GM18861 (cell line): ENCODE results near the gene FRMD7.
"Not testable (repeated sequence)": the region's sequence is repeated elsewhere in the genome, so short reads cannot be mapped to it uniquely, and the experiment has no call there.

Experiments used
- ATAC-seq: cut with Tn5 transposase; IDR thresholded peaks from one replicate; pipeline ENCODE4 v1.9.1; 2021; ENCODE audit not compliant: unreplicated experiment

FRMD7 gene

DNA sequence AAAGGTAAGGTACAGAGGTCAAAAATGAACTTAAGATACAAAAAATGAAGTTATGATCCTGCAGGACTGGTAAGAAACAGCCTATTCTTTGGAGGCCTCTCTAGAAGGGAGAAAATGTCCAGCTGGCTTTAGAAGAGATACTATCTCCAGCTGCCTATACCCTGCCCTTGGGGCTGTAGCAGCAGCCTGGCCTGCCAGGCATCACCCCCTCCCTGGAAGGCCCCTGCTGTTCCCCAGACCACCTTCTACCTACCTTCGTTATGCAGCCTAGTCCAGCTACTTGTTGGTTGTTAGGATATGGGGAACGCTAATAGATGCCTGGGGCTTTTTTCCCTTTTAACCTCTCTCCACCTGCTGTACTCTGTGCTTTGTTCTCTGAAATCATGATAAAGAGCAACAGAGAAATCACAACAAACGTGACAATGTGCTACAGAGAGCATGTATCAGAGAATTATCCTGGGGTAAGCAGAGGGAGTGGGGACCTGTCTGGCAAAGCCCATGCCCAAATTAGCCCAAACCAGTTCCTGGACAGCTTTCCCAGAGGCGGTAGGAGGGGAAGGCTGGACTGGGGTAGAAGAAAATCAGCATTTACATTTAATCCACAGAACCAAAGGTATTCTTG, 34.5 kb downstream of the FRMD7 start:
- ATAC-seq: no peak

GRCh38 chrX:132092439-132093065, 35.3 kb downstream of the FRMD7 start:
- peak; percentile 96 for ATAC-seq

GRCh38 chrX:132090403-132091159, 37.2 kb downstream of the FRMD7 start:
- no peak for ATAC-seq

- ATAC-seq: no peak
These were observed 39.0 kb downstream of the FRMD7 start for GRCh38 chrX:132088864-132089263.

DNA sequence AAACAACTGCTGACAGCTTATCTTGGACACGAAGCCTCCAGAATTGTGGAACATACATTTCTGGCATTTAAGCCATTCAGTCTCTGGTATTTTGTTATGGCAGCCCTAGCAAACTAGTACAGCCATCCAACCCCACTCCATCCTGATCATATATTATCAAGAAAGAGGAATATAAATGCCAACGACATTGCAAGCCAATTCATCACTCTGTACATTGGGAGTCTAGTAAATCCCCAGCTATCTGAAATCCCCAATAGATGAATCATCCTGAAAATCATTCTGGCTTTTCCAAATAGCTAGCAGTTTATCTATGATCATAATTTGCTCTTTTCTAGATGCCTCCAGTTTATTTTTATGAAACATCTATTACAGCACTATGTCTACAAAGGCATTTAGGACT, 41.1 kb downstream of the FRMD7 start:
- ATAC-seq: no peak

- ATAC-seq: no peak
These were observed 42.0 kb downstream of the FRMD7 start for GRCh38 chrX:132085786-132086185.

DNA sequence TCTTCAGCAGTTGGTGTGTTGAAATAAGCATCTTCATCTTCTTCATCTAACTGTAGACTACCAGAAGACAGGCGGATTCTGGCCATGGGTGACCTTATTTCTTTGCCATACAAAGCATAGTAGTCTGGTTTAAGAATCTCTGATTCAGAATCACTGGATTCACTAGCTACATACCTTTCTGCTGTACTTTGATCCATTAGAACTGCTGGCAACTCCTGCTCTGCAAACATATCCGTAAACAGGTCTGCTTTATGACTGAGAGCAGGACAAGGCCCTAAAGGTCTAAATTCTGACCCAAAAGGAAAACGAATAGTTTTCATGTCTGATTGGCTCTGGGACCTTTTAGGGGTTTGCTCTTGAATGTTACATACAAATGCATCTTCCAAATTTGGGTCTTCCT, 49.9 kb downstream of the FRMD7 start:
- no peak for ATAC-seq

GRCh38 chrX:132077414-132077813, 50.4 kb downstream of the FRMD7 start:
- no peak for ATAC-seq

GRCh38 chrX:132071254-132071653, 56.6 kb downstream of the FRMD7 start:
- ATAC-seq: no peak

- no peak for ATAC-seq
These were observed 59.4 kb downstream of the FRMD7 start for GRCh38 chrX:132068405-132068804.

DNA sequence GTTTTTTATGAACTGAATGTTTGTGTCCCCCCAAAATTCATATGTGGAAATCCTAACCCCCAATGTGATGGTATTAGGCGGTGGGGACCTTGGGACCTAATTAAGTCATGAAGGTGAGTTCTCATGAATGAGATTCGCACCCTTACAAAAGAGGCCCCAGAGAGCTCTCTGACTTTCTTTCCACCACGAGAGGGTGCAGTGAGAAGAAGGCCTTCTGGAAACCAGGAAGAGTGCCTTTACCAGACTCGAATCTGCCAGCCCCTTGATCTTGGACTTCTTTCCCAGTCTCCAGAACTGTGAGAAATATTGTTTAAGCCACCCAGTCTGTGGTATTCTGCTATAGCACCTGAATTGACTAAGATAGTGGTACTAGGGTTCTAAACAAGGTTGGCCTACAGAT, 64.0 kb downstream of the FRMD7 start:
- ATAC-seq: no peak

DNA sequence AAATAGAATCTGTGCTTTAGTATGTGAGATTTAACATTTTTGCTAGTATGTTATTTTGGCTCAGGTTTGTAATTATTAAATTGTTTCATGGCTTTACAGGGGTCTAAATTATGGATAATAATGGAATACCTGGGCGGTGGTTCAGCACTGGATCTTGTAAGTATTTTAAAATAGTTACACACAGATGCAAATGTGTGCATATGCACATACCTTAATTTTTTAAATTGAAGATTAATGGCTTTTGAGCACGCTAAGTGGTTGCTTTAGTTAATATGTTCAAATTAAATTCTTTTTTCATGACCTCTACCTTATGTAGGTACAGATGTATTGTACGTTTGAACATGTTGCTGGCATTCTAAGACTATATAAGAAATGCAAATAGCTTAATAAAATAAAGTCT, 64.5 kb downstream of the FRMD7 start:
- no peak for ATAC-seq

GRCh38 chrX:132059973-132060540, 67.8 kb downstream of the FRMD7 start:
- peak; percentile 63 for ATAC-seq

DNA sequence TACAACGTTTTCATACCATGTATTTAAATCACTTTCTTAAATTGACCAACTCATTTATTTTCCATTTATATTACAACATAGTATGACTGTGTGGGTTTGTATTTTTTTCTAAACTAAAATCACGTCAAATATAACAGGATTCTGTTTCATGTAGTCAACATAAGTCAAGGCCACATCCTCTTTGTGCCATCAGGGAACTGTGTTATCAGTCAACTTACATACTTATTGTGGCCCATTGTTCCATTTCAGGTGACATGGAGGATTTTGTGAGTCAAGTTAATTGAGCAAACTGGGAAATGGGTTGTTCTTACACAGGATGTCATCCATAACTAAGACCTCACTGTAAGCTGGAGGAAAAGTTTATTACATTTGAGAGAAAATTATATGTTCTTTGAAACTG, 68.8 kb downstream of the FRMD7 start:
- no peak for ATAC-seq

DNA sequence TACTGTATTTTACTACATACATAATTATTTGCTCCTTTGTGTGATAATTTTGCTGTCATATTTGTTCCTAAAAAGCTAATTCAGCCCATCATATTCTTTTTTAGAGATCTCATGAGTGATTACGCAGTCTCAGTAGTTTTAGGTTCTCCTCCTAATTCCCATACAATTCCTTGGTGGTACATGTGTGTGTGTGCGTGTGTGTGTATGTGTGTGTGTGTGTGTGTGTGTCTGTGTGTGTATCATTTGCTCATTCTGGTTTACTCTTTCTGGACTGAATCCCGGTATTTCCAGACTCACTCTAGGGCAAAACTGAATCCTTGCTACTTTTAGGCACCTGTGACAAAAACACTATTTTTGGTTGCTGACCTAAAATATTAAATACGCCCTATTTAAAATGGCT, 69.8 kb downstream of the FRMD7 start:
- no peak for ATAC-seq

DNA sequence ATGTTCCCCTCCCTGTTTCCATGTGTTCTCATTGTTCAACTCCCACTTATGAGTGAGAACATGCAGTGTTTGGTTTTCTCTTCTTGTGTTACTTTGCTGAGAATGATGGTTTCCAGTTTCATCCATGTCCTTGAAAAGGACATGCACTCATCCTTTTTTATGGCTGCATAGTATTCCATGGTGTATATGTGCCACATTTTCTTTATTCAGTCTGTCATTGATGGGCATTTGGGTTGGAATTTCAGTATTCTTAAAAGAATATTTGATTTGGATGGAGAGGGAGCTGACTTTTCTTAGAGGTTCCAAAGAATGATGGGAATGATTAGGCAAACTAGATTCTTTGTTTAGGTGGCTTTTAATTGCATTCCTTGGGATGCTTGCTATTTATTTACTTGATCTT, 76.0 kb downstream of the FRMD7 start:
- ATAC-seq: not testable (repeated sequence)

DNA sequence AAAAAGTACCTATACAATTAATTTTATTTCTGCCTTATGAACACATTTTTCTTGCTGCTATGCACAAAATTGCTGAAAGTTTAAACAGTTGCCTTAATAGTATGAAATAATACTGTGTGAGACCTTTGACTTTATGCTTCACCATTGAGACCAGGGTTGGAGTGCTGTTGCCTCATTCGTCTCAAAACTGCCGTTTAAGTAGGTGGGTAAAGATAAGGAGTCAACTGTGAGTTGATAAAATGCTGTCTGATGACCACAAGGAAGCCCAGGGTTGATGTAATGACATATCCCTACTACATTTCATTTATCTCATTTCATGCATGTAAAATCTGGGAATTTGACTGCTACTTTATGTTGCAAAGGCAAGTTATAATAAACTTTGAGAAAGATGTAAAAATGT, 81.3 kb downstream of the FRMD7 start:
- ATAC-seq: no peak

- no peak for ATAC-seq
These were observed 82.4 kb downstream of the FRMD7 start for GRCh38 chrX:132045456-132045855.

- no peak for ATAC-seq
These were observed 82.9 kb downstream of the FRMD7 start for GRCh38 chrX:132044953-132045352.

DNA sequence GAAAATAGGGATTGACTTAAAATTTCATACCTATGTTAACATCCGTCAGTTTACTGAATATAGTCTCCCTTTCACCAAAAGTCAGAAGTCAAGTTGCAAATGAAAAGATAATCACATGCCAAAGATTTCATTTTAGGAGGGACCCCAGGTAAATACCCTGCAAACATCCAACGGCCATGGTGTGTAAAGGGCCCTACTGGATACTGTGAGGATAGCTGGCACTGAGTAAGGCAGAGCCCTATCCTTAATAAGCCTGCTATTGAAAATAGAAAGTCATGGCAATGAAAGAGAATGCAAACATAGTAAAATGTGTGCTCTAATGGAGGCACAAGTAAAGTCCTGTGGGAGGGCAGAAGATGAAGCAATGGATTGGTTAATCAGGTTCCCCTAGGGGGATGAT, 83.8 kb downstream of the FRMD7 start:
- no peak for ATAC-seq

GRCh38 chrX:132041015-132041414, 86.8 kb downstream of the FRMD7 start:
- ATAC-seq: no peak

- ATAC-seq: no peak
These were observed 87.8 kb downstream of the FRMD7 start for GRCh38 chrX:132040066-132040465.
